GDM1 (cell line): ENCODE results near the gene CHKA.

Experiments
- DNase-seq: peaks from one replicate; lab custom pipeline; 2025; lab: John Stamatoyannopoulos, UW

The CHKA gene

GRCh38 chr11:68121067-68121899 lies at the start of gene CHKA:
Gene CHKA (minus strand): TSS chr11:68121388. CDS start chr11:68121177, 211 bp downstream.
- DNase-seq: peak; percentile 93

- no peak for DNase-seq
These were observed 48.3 kb upstream of the CHKA start for GRCh38 chr11:68169442-68169841.

- no peak for DNase-seq
These were observed 47.5 kb upstream of the CHKA start for GRCh38 chr11:68168694-68169093.

DNA sequence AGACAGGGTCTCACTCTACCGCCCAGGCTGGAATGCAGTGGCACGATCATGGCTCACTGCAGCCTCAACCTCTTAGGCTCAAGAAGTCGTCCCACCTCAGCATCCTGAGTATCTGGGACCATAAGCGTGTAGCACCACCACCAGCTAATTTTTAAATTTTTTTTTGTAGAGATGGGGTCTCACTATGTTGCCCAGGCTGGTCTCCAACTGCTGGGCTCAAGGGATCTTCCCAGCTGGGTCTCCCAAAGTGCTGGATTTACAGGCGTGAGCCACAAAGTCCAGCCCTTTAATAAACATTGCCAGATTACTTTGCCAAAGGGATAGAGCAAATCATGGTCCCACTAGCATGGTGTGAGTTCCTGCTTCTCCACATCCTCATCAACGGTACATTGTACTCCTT lies 46.3 kb upstream of the CHKA start:
- DNase-seq: no peak

DNA sequence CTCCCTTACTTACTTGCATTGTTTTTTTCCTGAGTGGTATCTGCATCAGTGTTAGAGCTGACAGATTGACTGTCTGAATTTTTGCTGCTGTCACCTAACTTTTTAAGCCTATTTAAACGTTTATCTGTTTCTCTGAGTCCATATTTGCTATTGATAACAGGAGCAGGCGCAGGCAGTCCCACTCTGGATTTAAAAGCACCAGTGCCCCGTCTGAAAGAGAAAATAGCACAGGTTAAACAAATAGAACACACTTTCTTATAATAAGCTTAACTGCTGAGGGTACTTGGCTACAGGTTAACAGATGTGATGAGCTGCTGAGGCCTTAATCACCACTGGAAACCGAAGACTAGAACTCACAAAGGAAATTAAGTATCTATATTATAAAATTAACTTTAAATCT lies 45.8 kb upstream of the CHKA start:
- DNase-seq: no peak

- DNase-seq: no peak
These were observed 44.4 kb upstream of the CHKA start for GRCh38 chr11:68165601-68166000.

DNA sequence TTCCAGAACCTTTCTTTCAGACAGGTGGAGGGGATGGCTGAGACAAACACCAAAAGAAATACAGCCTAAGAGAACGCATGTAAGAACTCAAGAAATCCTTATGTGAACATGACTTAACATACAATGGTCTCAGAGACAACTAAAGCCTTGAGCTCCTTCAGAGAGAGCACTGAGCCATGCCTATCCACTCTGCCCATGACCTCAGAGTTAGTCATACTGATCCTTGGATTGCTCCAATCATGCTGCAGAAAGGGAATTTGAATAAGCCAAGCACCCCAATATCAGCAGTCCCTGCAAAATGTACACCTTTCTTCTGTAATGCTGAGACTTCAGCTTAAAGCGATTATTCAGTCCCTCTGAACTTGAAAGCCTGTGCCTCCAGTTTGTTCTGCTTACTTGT lies 43.2 kb upstream of the CHKA start:
- DNase-seq: no peak

- DNase-seq: no peak
These were observed 42.5 kb upstream of the CHKA start for GRCh38 chr11:68163691-68164090.

GRCh38 chr11:68160100-68160695 lies 39.0 kb upstream of the CHKA start:
- no peak for DNase-seq

- no peak for DNase-seq
These were observed 38.5 kb upstream of the CHKA start for GRCh38 chr11:68159665-68160064.

DNA sequence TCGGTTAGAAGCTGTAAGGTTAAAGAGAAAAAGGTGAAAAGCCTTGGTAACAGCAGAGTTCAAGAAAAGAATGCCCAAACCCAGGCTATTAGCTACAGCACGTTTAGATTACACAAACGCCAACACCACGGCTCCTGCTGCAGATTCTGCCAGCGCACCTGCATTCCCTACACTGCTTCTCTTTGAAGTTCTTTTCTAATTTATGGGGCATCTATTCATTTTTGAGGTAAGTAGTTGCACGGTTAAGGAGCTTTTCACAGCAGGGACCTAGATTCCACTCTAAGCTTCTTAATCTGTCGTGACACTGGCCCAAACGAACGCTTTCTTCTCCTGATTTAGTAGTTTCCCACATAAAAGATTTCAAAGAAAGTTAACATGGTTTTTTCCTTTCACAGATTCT lies 38.0 kb upstream of the CHKA start:
- DNase-seq: no peak

GRCh38 chr11:68158580-68158979 lies 37.4 kb upstream of the CHKA start:
- no peak for DNase-seq

- no peak for DNase-seq
These were observed 32.6 kb upstream of the CHKA start for GRCh38 chr11:68153742-68154141.

DNA sequence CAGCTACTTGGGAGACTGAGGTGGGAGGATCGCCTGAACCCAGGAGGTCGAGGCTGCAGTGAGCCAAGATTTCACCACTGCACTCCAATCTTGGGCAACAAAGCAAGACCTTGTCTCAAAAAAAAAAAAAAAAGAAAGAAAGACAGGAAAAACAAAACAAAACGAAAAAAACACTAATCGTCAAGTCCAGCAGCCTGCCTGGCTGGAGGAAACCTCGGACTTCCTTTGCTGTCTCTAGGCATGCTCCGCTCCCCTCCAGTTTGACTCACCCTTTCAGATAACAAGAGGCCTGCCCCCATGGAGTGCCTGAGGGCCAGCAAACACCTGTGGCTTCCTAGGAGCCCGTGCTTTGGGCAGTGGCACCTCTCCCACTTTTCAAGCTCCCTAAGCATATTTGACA lies 28.8 kb upstream of the CHKA start:
- no peak for DNase-seq

GRCh38 chr11:68149417-68149816 lies 28.2 kb upstream of the CHKA start:
- no peak for DNase-seq

DNA sequence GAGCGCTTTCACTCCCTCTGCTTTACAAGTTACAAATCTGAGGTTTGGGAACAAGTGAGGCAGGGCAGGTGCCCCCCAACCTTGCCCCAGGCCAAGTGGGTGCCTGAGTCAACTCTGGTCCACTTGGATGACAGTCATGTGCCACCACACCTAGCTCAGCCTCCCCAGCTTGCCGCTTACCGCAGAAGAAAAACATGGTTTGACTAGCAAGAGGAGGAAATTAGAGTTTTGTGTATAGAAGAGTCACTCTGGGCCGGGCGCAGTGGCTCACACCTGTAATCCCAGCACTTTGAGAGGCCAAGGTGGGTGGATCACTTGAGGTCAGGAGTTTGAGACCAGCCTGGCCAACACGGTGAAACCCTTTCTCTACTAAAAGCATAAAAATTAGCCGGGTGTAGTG lies 27.7 kb upstream of the CHKA start:
- no peak for DNase-seq

- DNase-seq: no peak
These were observed 27.1 kb upstream of the CHKA start for GRCh38 chr11:68148071-68148805.

DNA sequence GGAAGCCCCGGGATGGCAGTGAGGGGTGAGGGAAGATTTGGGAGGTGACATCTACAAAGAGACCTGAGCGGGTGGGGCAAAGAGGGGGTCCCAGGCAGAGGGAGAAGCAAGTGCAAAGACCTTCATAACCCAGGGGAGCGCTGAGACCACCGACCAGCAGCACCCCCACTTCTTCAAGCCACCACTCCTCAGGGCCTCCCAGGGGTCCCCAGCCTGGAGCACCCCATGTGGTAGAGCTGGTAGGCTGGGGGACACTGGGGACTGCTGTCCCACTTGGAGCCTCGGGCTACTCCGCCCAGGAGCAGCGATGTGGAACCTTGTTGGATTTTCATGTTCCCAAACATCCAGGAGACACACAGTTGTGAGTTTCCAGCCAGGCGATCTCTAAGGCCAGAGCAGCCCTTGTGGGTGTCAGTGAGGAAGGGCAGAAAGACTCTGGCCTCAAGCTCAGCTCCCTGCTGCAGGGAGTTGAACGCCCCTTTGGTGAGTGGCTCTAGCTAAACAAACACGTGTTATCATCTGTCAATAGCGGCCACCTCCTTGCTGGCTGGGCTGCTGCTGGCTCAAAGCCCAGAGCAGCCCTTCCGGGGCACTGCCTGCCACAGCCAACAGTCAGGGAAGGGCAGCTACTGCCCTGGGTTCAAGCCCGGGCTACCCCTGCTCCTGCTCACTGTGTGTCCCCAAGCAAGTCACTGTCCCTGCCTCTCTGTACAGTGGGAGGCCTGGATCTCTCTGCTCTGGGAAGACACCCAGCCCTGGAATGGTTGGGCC lies 25.7 kb upstream of the CHKA start:
- DNase-seq: no peak

DNA sequence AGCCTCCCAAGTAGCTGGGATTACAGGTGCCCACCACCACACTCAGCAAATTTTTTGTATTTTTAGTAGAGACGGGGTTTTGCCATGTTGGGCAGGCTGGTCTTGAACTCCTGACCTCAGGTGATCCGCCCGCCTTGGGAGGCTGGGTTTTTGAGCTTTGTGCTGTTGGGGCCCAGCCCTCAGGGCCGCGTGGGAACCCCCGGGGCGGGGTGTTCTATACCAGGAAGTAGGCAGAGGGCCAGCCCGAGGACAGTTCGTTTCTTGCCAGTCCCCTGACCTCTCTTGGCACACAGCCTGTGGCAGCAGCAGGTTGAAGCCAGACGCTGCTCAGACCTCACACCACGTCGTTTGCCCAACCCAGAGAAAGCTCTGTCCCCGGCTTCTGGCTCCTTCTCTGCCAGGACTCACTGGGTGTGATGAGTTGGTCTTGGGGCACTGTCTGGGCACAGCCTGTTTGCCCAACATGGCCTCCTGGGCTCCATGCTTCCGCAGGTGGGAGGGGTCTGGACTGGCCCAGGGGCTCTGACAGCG lies 24.9 kb upstream of the CHKA start:
- DNase-seq: no peak

GRCh38 chr11:68145120-68145866 lies 24.1 kb upstream of the CHKA start:
- DNase-seq: no peak

DNA sequence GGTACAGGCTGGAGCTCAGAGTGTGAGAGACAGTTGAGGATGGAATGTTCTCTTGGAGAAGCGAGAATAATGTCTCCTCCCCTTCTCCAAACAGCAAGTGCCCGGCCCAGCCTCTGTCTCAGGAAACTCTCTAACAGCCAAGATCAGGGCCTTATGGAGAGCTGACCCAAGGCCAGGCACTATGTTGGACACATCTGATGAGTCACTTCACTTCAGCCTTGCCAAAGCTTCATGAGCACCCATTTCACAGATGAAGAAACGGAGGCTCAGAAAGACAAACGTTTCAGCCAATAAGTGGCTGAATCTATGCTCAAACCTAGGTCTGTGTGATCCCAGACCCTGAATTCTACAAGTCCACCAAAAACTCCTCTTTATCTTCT lies 22.1 kb upstream of the CHKA start:
- DNase-seq: no peak
